Brain pericyte (primary cell): Measurements from ENCODE around the gene CDH5.

Experiments
- DNase-seq: peaks from one replicate; pipeline ENCODE4 v3.0.0-alpha.2; 2012; ENCODE audit warnings: low read depth, low spot score

The CDH5 gene

DNA sequence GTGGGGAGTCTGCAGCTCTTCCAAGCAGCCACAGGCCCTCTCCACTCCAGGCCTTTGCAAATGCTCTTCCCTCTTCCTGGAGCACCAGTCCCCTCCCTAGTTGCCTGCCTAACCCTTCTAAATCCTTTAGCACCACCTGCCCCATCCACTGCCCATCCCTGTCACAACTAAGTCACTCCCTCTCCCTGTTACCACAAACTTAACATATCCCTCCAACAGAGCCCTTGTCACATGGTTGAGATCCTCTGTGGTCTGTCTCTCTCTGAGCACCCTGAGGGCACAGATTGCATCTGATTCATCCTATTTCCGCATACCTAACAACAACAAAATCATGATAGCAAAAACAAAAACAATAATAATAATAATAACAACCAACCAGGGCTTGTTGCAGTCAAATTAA, 49.6 kb downstream of the CDH5 start:
- DNase-seq: no peak

DNA sequence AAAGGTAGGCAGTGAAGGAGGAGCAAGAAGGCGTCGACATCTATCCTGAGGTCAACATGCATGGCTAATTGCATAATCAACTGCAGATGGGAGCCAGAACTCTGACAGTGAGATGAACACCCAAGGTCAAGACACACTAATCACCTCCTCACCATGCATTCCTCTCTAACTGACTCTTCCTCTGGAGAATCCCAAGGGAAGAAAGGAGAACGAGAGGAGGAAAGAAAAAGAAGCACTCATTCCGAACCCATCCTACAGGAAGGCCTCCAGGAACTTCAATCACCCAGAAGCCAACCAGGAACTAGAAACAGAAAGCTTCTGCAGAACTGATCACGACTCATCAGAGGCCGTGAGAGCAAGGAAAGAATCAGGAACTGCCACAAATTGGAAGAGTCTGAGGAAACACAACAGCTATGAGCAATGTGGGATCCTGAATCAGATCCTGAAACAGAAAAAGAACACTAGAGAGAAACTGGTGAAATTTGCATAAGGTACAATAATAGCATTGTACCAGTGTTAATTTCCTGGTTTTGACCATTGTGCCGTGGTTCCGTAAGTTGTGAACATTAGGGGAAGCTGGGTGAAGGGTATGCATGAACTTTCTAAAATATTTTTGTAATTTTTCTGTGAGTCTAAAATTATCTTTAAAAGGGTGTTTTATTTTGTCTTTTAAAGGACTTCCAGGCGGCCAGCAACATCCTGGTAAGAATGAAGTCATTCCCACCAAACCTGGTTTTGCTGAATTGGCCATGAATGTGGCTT, 50.6 kb downstream of the CDH5 start:
- DNase-seq: no peak

DNA sequence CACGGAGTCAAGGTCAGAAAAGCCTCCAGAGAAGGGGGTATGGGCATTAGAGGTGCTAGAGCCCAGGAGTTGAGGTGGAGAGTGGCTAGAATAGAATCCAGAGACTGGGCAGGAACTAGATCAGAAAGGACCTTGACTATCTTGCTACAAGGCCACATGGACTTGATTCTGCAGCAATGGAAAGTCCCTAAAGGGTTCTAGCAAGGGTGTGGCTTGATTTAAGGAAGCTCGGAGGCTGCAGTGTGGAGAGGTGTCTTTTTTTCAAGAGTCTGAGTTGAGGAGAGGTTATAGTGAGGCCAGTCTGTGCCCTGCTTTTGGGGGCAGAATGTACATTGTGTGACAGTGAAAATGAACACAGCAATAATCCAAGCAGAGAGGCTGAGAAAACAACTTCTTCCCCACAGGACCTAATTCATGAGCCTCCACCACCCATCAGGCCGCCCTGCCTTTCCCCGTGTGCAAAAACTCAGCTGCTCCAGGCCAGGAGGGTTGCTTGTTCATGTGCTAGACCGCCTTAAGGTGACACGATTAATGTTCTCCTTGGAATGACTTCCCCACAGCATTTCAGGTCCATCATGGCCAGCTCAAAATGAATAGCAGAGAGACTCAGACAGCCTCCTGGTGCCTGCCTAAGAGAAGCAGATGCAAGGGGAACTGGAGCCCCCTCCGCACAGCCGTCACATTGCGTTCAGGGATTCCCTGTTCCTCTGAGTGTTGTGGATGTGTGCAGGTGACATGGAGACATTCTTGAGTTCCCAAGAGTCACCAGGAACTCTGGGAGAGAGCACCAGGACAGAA, 51.9 kb downstream of the CDH5 start:
- no peak for DNase-seq

DNA sequence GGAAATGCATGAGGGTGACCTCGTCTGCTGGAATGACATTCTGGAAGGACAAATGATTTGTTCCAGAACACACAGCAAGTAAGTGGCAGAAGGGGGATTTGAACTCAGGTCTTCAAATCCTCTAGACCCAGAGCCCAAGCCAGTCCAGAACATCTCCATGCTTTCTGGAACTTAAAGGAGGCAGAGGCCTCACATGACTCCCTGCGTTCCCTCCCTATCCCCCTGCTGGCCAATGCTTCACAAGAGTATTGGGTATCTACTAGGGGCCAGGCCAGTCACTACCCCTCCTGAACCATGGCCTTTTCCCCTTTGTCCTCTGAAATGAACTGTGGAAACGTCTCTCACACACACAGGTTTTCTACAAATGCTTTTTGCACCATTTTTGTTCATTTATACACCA, 53.0 kb downstream of the CDH5 start:
- DNase-seq: no peak

- no peak for DNase-seq
These were observed 53.9 kb downstream of the CDH5 start for GRCh38 chr16:66420396-66420795.

DNA sequence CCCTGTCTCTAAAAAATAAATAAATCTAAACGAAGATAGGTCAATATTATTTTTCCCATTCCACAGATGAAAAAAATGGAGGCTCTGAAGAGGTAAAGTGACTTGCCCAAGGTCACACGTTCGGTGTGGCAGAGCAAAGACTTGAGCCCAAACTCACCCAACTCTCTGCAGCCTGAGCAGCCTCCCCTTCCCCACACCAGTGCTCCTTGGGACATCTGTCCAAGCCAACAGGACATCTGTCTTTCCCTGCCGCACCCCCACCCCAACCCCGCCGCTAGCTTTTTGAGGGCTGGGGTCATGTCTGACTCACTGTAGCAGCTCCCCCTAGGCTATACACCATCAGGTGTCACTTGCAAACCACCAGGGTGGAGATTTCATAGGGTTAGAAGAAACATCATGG, 55.4 kb downstream of the CDH5 start:
- DNase-seq: no peak

DNA sequence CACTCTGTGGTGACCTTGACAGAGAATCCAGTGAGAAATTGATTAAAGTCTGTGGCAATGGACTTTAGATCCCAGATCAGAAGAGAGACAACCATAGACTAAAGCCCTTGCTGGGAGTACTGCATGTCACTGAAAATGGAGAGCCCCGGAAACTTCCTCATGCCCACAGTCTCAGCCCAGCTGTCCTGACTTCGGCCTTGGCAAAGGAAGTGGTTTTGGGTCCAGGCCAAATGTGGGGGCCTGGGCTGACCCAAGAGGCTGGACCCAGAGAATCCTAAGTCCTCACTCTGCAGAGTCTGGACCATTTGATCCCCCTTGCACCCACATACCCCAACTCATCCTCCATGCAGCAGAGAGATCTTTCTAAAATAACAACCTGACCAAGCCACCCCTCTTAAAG, 55.9 kb downstream of the CDH5 start:
- DNase-seq: no peak

- DNase-seq: no peak
These were observed 56.7 kb downstream of the CDH5 start for GRCh38 chr16:66423177-66423576.

DNA sequence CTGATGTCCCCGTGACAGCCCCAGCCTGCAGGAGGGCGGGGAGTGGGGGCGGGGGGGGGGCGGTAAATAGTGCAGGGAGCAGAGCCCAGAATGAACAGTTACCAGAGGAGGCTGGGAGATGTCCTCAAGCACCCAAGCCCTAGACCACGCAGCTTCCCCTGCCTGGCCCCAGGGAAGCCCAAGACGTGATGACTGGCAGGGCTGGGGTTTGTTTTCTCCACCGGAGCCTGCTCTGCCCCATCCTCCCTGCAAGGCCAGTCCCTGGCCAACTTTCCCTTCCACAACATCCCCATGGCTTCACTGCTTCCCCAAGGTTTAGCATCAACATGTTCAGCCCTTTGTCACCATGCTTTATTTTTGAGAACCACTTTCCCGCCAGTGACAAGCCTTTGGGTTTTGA, 59.2 kb downstream of the CDH5 start:
- no peak for DNase-seq

DNA sequence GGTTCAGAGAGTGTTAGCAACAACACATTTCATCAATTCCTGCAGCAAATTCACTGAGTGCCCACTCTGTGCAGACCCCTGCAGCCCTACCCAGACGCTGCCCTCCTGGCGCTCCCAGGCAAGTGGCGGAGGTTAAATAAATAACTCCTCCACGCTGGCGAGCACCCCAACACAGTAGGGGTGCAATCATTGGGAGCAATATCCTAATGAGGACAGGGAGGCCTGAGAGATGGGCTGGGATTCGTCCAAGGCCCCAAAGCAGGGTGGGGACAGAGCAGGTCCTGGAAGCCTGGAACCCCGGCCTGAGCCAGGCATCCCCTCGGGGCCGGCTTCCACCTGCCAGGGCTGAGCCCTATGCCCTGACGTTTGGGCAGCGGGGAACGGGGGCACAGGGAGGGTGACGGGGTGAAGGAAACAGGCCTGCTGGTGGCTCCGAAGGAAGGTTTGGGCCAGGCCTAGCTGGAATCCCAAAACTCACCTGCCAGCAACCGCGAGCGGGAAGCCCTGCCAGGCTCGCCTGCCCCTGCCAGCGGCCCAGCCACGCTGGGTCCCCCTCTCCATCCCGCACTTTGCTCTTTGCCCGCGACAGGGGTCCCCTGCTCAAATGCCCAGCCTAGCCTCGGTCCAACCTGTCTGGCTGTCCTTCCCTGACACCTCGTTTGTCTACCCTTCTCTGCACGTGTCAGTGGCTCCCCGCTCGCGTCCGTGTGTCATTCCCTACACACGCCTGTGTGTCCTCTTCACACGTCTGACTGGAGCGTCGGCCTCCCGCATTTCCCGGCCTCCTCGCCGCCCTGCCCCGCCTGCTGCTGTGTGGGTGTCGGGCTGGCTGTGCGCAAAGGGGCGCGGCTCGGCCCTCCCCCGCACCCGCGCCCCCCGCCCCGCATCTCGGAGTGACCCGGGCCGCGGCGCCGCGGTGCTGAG, 59.9 kb downstream of the CDH5 start:
- no peak for DNase-seq

DNA sequence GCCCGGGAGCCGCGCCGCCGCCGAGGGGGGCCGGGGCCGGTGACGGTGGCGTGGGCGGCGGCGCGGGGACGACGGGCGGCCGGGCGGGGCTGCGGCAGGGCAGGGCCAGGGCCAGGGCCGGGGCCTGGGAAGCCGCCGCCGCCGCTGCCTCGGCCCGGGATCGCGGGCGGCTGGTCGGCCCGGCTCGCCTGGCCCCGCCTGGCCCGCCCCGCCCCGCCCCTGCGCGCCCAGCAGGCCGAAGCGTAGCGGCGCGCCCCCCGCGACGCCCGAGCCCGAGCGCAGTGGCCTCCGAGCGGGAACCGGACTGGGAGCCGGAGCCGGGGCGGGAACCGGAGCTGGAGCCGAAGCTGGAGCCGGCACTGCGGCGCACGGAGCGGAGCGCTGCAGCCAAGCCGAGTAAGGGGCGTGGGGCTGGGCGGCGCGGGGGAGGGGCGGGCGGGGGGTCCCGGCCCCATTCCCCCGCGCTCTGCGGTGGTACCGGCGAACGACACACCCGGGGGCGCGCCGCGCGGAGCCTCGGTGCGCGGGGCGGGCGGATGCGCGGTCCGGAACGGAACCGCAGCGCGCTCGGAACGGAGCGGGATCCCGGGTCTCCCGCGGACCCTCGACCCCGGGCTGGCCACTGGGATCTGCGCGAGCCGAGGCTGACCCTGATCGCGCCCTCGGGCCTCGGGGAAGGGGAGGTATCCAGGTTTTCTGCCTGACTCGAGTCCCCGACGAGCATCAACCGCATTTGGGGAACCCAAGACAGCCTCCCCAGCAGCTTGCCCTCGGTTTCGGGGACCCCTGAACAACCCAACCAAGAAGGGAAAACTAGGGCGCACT, 60.8 kb downstream of the CDH5 start, which contains the start of gene BEAN1:
BEAN1 (plus strand) TSS at position 260 of the 825 bp plus-strand sequence. CDS start 10,382 bp downstream, outside the sequence.
- DNase-seq: no peak

- DNase-seq: no peak
These were observed 61.6 kb downstream of the CDH5 start for GRCh38 chr16:66427871-66428681.

- no peak for DNase-seq
These were observed 62.3 kb downstream of the CDH5 start for GRCh38 chr16:66428682-66429251.

- no peak for DNase-seq
These were observed 62.9 kb downstream of the CDH5 start for GRCh38 chr16:66429290-66429962.

GRCh38 chr16:66430214-66430613, 63.7 kb downstream of the CDH5 start:
- DNase-seq: no peak

DNA sequence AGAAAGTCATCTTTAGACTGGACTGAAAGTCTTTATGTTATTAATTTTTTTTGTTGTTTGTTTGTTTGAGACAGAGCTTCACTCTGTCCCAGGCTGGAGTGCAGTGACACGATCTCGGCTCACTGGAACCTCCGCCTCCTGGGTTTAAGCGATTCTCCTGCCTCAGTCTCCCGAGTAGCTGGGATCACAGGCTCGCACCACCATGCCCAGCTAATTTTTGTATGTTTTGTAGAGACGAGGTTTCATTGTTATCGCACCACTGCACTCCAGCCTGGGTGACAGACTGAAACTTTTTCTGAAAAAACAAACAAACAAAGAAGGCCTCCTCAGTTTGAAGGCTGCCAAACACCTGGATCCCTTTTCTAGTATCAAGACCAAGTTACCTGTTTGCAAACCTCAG, 65.3 kb downstream of the CDH5 start:
- no peak for DNase-seq

DNA sequence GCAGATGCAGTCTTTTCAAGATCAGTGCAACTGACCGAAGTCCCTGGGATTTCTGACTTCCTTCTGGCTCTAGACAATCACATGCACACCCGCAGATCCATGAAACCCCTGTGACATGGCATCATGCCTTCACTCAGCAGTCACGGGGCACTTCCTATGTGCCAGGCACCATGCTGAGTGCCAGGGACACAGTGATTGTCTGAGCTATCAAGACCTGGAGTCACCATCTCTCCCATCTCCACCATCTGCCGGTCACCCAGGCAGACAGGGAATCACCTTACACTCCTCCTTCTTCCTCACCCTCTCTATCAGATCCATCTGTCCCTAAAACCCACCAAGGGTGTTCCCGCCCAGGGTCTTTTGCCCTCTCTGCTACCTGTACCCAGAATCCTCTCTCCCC, 65.9 kb downstream of the CDH5 start:
- DNase-seq: no peak

GRCh38 chr16:66434619-66435430, 68.3 kb downstream of the CDH5 start:
- no peak for DNase-seq
